22Rv1 (cell line): ENCODE results near the gene FOXO3.

Experiments used
- ZFX ChIP-seq: fragments of 450-650 bp; IDR thresholded peaks from 2 replicates; pipeline ENCODE4 v1.6.1; 2017; ENCODE audit warnings: antibody characterized with exemption, borderline replicate concordance
- TF ChIP-seq, protein P1 (sequence below): fragments of 450-650 bp; IDR thresholded peaks from 2 replicates; pipeline ENCODE4 v1.5.1; 2017; ENCODE audit warnings: mild to moderate bottlenecking

DNA sequence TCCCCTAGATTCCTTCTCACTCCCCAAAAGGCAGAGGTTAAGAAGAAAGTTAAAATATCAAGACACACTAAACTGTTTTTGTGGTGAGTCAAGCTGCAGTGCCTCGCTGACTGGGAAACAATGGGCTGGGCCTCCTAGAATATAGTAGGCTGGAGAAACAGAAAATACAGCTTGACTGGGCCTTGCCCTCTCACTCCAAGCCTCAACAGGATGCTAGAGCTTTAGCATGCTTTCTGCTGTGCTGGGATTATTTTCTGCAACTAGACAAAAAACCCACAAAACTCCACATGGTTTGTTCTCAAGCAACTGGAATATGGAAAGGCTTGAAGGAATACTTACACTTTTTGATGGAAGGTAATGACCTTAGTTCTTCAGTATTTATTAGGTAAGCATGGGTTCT, 27.9 kb downstream of the FOXO3 start:
- TF ChIP-seq, protein P1, sequence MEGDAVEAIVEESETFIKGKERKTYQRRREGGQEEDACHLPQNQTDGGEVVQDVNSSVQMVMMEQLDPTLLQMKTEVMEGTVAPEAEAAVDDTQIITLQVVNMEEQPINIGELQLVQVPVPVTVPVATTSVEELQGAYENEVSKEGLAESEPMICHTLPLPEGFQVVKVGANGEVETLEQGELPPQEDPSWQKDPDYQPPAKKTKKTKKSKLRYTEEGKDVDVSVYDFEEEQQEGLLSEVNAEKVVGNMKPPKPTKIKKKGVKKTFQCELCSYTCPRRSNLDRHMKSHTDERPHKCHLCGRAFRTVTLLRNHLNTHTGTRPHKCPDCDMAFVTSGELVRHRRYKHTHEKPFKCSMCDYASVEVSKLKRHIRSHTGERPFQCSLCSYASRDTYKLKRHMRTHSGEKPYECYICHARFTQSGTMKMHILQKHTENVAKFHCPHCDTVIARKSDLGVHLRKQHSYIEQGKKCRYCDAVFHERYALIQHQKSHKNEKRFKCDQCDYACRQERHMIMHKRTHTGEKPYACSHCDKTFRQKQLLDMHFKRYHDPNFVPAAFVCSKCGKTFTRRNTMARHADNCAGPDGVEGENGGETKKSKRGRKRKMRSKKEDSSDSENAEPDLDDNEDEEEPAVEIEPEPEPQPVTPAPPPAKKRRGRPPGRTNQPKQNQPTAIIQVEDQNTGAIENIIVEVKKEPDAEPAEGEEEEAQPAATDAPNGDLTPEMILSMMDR, result no peak
- no peak for TF ChIP-seq ZFX
